Measurements from ENCODE around the gene INHBB.

DNA sequence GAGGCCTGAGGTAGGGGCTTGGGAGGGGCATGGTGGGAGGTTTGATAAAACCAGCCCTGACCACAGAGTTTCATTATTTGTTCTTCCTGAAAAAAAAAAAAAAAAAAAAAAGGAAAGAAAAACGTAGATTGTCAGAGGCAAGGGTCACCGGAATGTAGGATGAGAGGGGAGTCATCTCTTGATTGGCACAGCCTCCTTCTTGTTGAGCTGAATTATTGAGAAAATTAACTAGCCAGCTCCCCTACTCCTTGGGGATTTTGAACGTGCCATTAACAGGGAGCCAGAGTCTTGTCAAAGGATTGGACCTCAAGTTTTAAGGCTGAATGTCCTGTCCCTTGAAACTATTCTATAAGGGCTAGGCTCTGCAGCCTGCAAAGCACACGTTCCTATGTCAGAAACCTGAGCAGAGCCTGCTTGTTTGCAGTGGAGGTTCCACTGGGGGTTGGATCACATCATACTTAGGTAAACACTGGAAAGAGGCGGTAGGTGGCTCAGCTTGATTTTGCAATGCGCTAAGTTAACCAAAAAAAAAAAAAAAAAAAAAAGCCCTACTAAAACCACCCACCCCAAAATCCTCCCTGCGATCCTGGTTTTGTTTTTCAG is 2.3 kb downstream of the INHBB start:
- no peak for TF ChIP-seq EZH2 (IDR thresholded peaks at IDR 0.05; ENCODE audit: borderline replicate concordance, low read length)
- TF ChIP-seq, protein P1, sequence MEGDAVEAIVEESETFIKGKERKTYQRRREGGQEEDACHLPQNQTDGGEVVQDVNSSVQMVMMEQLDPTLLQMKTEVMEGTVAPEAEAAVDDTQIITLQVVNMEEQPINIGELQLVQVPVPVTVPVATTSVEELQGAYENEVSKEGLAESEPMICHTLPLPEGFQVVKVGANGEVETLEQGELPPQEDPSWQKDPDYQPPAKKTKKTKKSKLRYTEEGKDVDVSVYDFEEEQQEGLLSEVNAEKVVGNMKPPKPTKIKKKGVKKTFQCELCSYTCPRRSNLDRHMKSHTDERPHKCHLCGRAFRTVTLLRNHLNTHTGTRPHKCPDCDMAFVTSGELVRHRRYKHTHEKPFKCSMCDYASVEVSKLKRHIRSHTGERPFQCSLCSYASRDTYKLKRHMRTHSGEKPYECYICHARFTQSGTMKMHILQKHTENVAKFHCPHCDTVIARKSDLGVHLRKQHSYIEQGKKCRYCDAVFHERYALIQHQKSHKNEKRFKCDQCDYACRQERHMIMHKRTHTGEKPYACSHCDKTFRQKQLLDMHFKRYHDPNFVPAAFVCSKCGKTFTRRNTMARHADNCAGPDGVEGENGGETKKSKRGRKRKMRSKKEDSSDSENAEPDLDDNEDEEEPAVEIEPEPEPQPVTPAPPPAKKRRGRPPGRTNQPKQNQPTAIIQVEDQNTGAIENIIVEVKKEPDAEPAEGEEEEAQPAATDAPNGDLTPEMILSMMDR (IDR thresholded peaks at IDR 0.05; ENCODE audit: low read length), result no peak
